Fibroblast of pulmonary artery (primary cell): Measurements from ENCODE around the gene FASTKD3.

Experiments used
- DNase-seq: peaks from one replicate; pipeline ENCODE4 v3.0.0-alpha.2; 2010; ENCODE audit warnings: low read depth
- H3K4me3 ChIP-seq: replicated peaks from 2 replicates; pipeline ENCODE4 v1.5.1; 2011; ENCODE audit warnings: low read depth, mild to moderate bottlenecking, control low read depth, low read length, moderate library complexity
- TF ChIP-seq, protein P1 (sequence below): IDR thresholded peaks from 2 replicates; pipeline ENCODE4 v1.5.1; 2011; ENCODE audit warnings: mild to moderate bottlenecking, control low read depth, low read length, inconsistent platforms; ENCODE audit errors: missing control alignments

The FASTKD3 gene

DNA sequence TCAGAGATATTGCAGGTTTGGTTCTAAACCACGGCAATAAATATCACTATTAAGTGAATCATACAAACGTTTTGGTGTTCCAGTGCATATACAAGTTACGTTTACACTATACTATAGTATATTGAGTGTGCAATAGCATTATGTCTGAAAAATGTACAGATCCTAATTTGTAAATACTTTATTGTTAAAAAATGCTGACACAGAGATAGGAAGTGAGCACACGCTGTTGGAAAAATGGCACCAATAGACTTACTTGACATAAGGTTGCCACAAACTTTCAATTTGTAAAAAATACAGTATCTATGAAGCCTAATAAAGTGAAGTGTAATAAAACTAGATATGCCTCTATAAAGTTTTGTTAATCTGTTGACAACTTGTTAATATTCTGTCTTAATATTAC lies 33.8 kb downstream of the FASTKD3 start:
- H3K4me3 ChIP-seq = no peak overlapping the region
- TF ChIP-seq, protein P1, sequence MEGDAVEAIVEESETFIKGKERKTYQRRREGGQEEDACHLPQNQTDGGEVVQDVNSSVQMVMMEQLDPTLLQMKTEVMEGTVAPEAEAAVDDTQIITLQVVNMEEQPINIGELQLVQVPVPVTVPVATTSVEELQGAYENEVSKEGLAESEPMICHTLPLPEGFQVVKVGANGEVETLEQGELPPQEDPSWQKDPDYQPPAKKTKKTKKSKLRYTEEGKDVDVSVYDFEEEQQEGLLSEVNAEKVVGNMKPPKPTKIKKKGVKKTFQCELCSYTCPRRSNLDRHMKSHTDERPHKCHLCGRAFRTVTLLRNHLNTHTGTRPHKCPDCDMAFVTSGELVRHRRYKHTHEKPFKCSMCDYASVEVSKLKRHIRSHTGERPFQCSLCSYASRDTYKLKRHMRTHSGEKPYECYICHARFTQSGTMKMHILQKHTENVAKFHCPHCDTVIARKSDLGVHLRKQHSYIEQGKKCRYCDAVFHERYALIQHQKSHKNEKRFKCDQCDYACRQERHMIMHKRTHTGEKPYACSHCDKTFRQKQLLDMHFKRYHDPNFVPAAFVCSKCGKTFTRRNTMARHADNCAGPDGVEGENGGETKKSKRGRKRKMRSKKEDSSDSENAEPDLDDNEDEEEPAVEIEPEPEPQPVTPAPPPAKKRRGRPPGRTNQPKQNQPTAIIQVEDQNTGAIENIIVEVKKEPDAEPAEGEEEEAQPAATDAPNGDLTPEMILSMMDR = no peak
- no peak for DNase-seq

DNA sequence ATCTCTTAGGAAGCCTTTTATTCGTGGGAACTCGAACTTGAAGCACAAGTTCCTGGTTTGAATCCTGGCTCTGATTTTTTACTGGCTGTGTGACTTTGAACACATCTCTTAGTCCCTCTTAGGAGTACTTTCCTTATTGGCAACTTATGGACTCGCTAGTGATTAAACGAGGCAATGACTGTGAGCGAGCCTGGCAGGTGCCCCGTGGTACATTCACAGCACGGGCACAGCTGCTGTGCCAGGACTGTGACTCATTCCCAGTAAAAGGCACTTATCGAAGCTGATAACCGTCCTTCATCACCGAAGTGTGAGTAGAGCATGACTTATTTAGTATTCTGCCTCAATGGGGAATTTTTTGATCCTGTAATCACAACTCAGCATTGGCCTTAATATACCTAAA lies 40.6 kb downstream of the FASTKD3 start:
- no peak overlapping the region for H3K4me3 ChIP-seq
- DNase-seq = no peak
- TF ChIP-seq, protein P1 = no peak

DNA sequence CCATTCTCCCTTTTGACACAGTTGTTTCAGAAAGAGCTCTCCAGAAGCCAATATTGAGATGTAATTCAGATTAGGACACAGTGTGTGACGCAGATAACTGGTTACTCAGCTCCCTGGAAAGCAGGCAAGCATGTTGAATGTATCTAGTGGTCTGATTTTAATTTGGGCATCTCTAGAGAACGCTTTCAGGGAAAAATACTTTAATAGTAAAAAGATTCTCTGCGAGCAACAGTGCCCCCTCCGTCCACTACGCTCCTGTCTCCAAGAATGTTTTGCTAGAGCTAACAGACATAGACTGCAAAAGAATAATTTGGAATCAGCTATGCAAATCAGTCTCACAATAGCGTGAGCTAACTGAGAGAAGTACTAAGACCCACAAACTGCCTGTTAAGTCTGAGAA lies 41.2 kb downstream of the FASTKD3 start:
- no peak overlapping the region for H3K4me3 ChIP-seq
- no peak for DNase-seq

DNA sequence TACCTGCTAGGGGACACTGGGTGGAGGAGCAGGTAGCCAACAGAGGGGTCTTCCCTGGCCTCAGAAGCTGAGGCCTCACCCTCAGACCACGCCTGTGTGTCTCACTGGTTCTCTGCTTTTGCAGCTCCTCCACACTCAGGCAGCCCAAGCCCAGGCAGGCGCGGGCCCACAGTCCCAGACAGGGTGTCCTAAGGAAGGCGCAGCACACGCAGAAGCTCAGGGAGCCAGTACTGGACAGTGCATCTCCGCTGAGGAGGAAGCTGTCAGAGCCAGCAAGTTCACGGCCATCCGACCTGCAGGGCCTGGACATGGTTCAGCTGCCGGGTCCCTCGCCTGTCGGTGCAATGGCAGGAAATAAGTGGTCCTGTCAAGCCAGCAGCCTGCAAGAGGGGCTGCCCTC lies 43.2 kb downstream of the FASTKD3 start:
- DNase-seq = no peak
- TF ChIP-seq, protein P1 = no peak
- H3K4me3 ChIP-seq = no peak overlapping the region

More for the DNA sequence above, 41.2 kb downstream of the FASTKD3 start:
- TF ChIP-seq, protein P1 = no peak

DNA sequence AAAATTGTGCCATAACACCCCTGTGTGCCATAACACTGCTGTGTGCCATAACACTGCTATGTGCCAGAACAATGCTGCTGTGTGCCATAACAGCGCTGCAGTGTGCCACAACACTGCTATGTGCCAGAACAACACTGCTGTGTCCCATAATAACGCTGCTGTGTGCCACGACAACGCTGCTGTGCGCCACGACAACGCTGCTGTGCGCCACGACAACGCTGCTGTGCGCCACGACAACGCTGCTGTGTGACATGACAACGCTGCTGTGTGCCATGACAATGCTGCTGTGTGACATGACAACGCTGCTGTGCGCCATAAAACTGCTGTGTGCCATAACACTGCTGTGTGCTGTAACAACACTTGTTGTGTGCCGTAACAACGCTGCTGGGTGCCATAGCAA lies 43.8 kb downstream of the FASTKD3 start:
- no peak for DNase-seq
- TF ChIP-seq, protein P1 = no peak

DNA sequence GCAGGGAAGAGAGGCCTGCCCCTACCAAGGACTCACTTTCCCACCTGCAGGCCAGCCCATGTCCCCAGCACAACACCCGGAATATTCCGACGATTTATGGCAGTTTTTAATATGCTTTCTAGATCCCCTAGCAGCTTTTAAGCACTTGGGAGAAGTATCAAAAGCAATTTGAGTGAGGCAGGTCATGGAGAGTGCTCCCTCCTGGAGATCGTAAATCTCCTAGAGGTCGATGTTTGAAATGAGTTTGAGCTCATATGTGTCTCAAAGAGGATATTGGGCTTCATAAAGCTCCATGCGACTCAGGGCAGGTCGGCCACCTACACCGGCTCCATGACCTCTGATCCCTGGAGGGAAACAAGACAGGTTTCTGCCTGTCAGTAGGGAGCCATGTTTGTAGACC lies 45.2 kb downstream of the FASTKD3 start:
- TF ChIP-seq, protein P1 = no peak
- no peak overlapping the region for H3K4me3 ChIP-seq
- DNase-seq = no peak

More for the DNA sequence above, 43.8 kb downstream of the FASTKD3 start:
- H3K4me3 ChIP-seq = no peak overlapping the region

DNA sequence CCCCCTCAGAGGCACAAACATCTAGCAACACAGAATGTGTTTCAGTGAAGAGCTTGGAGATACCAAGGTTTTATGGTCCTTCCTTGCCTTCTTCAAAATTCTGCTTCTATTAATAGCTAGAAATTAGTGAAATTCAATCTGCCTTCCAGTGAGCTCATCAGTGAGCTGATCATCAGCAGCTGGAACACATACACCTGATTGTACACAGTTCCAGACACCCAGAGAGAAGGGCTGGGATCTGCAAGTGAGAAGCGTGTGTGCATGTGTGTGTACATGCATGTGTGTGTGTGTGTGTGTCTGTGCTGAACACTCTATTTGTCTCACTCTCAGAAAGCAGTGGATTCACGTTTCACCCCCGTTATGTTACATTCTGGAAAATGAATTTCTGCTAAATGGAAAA lies 46.4 kb downstream of the FASTKD3 start:
- DNase-seq = no peak
- TF ChIP-seq, protein P1 = no peak
- no peak overlapping the region for H3K4me3 ChIP-seq
